Endothelial cell of umbilical vein (primary cell): Measurements from ENCODE around the gene LAMB4.

Experiments used
- EZH2 ChIP-seq: IDR thresholded peaks from 2 replicates; pipeline ENCODE4 v1.6.1; 2012; ENCODE audit warnings: borderline replicate concordance, low read depth, mild to moderate bottlenecking, moderate library complexity, low read length, inconsistent platforms; ENCODE audit not compliant: severe bottlenecking
- FOS ChIP-seq: IDR thresholded peaks from 2 replicates; pipeline ENCODE4 v1.6.1; 2011; ENCODE audit warnings: mild to moderate bottlenecking, low read length, moderate library complexity, borderline replicate concordance; ENCODE audit not compliant: insufficient read depth
- GATA2 ChIP-seq: IDR thresholded peaks from 2 replicates; pipeline ENCODE4 v1.7.0; 2011; ENCODE audit warnings: low read depth, mild to moderate bottlenecking, moderate library complexity, mixed read lengths, low read length; ENCODE audit not compliant: insufficient read length, insufficient read depth
- JUN ChIP-seq: IDR thresholded peaks from 2 replicates; pipeline ENCODE4 v1.6.1; 2011; ENCODE audit warnings: borderline replicate concordance, low read depth; ENCODE audit not compliant: insufficient read length, insufficient read depth
- MYC ChIP-seq: IDR thresholded peaks from one replicate; pipeline ENCODE4 v1.6.1; 2011; ENCODE audit warnings: mild to moderate bottlenecking, low read depth, low read length
- POLR2A ChIP-seq: IDR thresholded peaks from 2 replicates; pipeline ENCODE4 v1.6.1; 2012; ENCODE audit warnings: low read depth, mild to moderate bottlenecking, control low read depth, low read length
- POLR2AphosphoS5 ChIP-seq: IDR thresholded peaks from 2 replicates; pipeline ENCODE4 v1.6.1; 2012; ENCODE audit warnings: low read depth, mild to moderate bottlenecking, control low read depth, low read length, moderate library complexity; ENCODE audit not compliant: insufficient read depth
- TF ChIP-seq, protein P1 (sequence below), 2 donors: IDR thresholded peaks; 1 replicate in 1 of 2; 2 replicates in 1 of 2; pipeline ENCODE4 v1.5.1; 2011; ENCODE audit warnings: low read length in 2 of 2, mild to moderate bottlenecking in 2 of 2, moderate library complexity in 2 of 2, control low read depth in 1 of 2, inconsistent platforms in 1 of 2, low read depth in 1 of 2; ENCODE audit not compliant: insufficient read depth in 1 of 2; ENCODE audit errors: extremely low read depth in 1 of 2
- TF ChIP-seq, protein P2 (sequence below): IDR thresholded peaks from 2 replicates; pipeline ENCODE4 v1.6.1; 2011; ENCODE audit not compliant: insufficient read depth, insufficient read length

DNA sequence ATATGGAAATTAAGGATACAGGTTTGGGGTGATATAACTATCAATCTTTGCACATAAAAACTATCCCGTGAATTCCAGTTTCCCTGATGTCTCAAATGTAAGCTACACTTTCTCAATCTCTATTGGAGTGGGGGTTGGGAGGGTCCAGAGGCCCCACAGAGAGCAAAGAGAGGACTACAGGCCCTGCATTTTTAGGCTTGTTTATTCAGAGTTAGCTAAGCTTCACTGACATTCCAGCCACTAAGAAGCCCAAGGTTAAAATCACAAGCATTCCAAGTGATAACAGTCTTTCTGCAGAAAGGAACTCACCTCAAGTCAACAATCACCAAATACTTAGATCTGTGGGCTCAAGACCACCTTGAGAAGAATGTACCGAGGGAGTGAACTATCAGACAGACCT is 95.6 kb downstream of the LAMB4 start:
- TF ChIP-seq, protein P1, sequence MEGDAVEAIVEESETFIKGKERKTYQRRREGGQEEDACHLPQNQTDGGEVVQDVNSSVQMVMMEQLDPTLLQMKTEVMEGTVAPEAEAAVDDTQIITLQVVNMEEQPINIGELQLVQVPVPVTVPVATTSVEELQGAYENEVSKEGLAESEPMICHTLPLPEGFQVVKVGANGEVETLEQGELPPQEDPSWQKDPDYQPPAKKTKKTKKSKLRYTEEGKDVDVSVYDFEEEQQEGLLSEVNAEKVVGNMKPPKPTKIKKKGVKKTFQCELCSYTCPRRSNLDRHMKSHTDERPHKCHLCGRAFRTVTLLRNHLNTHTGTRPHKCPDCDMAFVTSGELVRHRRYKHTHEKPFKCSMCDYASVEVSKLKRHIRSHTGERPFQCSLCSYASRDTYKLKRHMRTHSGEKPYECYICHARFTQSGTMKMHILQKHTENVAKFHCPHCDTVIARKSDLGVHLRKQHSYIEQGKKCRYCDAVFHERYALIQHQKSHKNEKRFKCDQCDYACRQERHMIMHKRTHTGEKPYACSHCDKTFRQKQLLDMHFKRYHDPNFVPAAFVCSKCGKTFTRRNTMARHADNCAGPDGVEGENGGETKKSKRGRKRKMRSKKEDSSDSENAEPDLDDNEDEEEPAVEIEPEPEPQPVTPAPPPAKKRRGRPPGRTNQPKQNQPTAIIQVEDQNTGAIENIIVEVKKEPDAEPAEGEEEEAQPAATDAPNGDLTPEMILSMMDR (IDR thresholded peaks at IDR 0.05; ENCODE audit: extremely low read depth in 1 of 2, insufficient read depth in 1 of 2, low read depth in 1 of 2, low read length in 2 of 2) = no peak
- TF ChIP-seq POLR2A (no peak), MYC (no peak), GATA2 (no peak), EZH2 (no peak), POLR2AphosphoS5 (no peak), JUN (no peak), FOS (no peak)
- TF ChIP-seq, protein P2, sequence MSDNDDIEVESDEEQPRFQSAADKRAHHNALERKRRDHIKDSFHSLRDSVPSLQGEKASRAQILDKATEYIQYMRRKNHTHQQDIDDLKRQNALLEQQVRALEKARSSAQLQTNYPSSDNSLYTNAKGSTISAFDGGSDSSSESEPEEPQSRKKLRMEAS = no peak
